ENCODE data around the gene SSBP3. TPM values are rescaled to one million over a fixed set of nuclear protein-coding genes. Genes with fewer than 3 reads are reported as not detected.
A peak's percentile ranks its signal among the peaks of the same experiment; 100 is the strongest.

Gene SSBP3
- total and polyA plus RNA-seq, 9 of the 15 experiments (the other 6 are each of a cell fraction or from before 2014, with no cell fraction given), result 8.7 to 108 (median 33.8) TPM

DNA sequence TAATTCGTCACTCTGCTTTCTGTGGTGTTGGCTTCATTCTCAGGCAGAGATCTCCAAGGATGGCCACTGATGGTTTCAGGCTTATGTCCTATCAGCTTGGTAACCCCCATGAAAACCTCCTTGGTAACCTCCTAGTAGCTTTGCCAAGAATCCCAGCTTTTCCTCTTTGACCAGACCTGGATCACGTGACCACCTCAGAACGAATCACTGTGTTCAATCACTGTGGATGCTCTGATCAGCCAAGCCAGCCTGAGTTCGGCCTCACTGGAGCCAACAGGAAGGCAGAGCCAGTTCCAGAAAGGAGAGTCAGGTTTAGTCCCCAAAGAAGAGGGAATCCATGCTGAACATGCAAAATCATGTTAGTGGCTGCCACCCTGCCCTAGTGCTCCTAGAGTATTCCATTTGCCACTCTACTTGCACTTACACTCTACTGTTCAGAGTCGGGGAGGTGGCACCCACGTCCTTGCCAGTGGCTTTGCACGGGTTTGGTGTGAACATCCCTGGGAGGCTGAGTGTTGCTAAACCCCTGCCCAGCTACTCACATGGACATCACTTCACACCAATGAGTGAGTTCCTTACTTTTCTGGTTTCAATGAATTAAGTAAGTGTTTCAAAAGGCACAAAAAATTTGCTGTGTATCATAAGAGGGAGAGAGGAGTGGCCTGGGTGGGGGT, 33.5 kb upstream of the SSBP3 start:
- Histone ChIP-seq H3K9me3 (replicated peaks; ENCODE audit: control insufficient read depth, insufficient read depth, low read depth, low read length) (no peaks in the 10 kb centered on the region), H3K9ac (ENCODE audit: insufficient read depth in 1 of 2, low read depth in 2 of 2, low read length in 2 of 2) (no peak overlapping the region), H3K27ac (ENCODE audit: extremely low read depth, low read depth, low read length) (no peak overlapping the region), H3K4me1 (replicated peaks in 1 of 2; ENCODE audit: control insufficient read depth in 2 of 2, insufficient read depth in 2 of 2, low read length in 2 of 2) (no peaks in the 10 kb centered on the region), H3K4me3 (no peak overlapping the region), H3K27me3 (ENCODE audit: control insufficient read depth in 2 of 2, insufficient read depth in 2 of 2, low read length in 2 of 2) (no peaks in the 10 kb centered on the region), H3K9me1 (ENCODE audit: control insufficient read depth, insufficient read depth, low read length) (no peaks in the 10 kb centered on the region), H3K4me2 (ENCODE audit: insufficient read depth, low read length) (no peak overlapping the region), H3K79me2 (ENCODE audit: control insufficient read depth, insufficient read depth, low read length) (no peaks in the 10 kb centered on the region), H3K36me3 (ENCODE audit: control insufficient read depth, insufficient read depth, low read length) (no peaks in the 10 kb centered on the region), H4K20me1 (replicated peaks; ENCODE audit: control insufficient read depth, insufficient read depth, low read length) (no peaks in the 10 kb centered on the region), H2AFZ (ENCODE audit: low read depth, low read length) (no peak overlapping the region)
- ChIA-PET CTCF (ENCODE audit: low intra/inter-chr PET ratio) (interaction anchor here (0.6 kb wide), 1 partner anchor 1207 kb away, joined by 4 read pairs; no protein-coding TSS in a partner anchor), POLR2A (interaction anchor here (1.2 kb wide), 1 partner anchor 11 kb away, joined by 4 read pairs; no protein-coding TSS in a partner anchor)
- whole genome bisulfite sequencing (ENCODE audit: insufficient coverage, low coverage, missing lambda C conversion rate), result 18% methylated on average over 7 of the region's 7 CpGs
- ATAC-seq (no peak; the same call in 2 of the 3 replicates), FAIRE-seq (no peak), DNase-seq (ENCODE audit: extremely low read depth in 1 of 4, low spot score in 3 of 4) (no peak)
- intact Hi-C loops (cut with micrococcal nuclease) (no loop called here), in situ Hi-C loops (cut with MboI) (no loop called here)
- BruUV-seq (replicated peaks), result no TSS peak
- TF ChIP-seq ZBTB17 (CRISPR knock-in tag; IDR thresholded peaks at IDR 0.05) (no peak), RAD51 (IDR thresholded peaks at IDR 0.05; ENCODE audit: borderline replicate concordance, low read depth) (peak; percentile 92), CHD2 (IDR thresholded peaks at IDR 0.05; ENCODE audit: low read depth, low read length) (no peak), ZBTB7A (IDR thresholded peaks at IDR 0.05; ENCODE audit: borderline replicate concordance, control insufficient read depth, low read depth, low read length) (no peak), GTF2F1 (IDR thresholded peaks at IDR 0.05; ENCODE audit: low read depth, low read length) (no peak), ZNF282 (CRISPR knock-in tag; IDR thresholded peaks at IDR 0.05) (no peak), MAZ (CRISPR knock-in tag; conservative IDR thresholded peaks at IDR 0.05 in 1 of 2, IDR thresholded peaks at IDR 0.05 in 1 of 2) (no peak), SMARCE1 (IDR thresholded peaks at IDR 0.05) (no peak), SNRNP70 (optimal IDR thresholded peaks at IDR 0.05; ENCODE audit: low read depth, low read length) (no peak), GTF2E2 (tag; IDR thresholded peaks at IDR 0.05) (no peak), SIX5 (IDR thresholded peaks at IDR 0.05; ENCODE audit: borderline replicate concordance in 1 of 2, insufficient read depth in 1 of 2, low read depth in 1 of 2, low read length in 2 of 2) (no peak), POLR3G (IDR thresholded peaks at IDR 0.05; ENCODE audit: extremely low read depth, insufficient read length, insufficient replicate concordance) (no peak), KAT7 (CRISPR knock-in tag; IDR thresholded peaks at IDR 0.05; ENCODE audit: borderline replicate concordance) (no peak)
- TF ChIP-seq, protein P1, sequence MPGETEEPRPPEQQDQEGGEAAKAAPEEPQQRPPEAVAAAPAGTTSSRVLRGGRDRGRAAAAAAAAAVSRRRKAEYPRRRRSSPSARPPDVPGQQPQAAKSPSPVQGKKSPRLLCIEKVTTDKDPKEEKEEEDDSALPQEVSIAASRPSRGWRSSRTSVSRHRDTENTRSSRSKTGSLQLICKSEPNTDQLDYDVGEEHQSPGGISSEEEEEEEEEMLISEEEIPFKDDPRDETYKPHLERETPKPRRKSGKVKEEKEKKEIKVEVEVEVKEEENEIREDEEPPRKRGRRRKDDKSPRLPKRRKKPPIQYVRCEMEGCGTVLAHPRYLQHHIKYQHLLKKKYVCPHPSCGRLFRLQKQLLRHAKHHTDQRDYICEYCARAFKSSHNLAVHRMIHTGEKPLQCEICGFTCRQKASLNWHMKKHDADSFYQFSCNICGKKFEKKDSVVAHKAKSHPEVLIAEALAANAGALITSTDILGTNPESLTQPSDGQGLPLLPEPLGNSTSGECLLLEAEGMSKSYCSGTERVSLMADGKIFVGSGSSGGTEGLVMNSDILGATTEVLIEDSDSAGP (CRISPR knock-in tag; IDR thresholded peaks at IDR 0.05), result no peak
- TF ChIP-seq, protein P2, sequence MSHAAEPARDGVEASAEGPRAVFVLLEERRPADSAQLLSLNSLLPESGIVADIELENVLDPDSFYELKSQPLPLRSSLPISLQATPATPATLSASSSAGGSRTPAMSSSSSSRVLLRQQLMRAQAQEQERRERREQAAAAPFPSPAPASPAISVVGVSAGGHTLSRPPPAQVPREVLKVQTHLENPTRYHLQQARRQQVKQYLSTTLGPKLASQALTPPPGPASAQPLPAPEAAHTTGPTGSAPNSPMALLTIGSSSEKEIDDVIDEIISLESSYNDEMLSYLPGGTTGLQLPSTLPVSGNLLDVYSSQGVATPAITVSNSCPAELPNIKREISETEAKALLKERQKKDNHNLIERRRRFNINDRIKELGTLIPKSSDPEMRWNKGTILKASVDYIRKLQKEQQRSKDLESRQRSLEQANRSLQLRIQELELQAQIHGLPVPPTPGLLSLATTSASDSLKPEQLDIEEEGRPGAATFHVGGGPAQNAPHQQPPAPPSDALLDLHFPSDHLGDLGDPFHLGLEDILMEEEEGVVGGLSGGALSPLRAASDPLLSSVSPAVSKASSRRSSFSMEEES (CRISPR knock-in tag; IDR thresholded peaks at IDR 0.05), result peak; percentile 95
- TF ChIP-seq, protein P3, sequence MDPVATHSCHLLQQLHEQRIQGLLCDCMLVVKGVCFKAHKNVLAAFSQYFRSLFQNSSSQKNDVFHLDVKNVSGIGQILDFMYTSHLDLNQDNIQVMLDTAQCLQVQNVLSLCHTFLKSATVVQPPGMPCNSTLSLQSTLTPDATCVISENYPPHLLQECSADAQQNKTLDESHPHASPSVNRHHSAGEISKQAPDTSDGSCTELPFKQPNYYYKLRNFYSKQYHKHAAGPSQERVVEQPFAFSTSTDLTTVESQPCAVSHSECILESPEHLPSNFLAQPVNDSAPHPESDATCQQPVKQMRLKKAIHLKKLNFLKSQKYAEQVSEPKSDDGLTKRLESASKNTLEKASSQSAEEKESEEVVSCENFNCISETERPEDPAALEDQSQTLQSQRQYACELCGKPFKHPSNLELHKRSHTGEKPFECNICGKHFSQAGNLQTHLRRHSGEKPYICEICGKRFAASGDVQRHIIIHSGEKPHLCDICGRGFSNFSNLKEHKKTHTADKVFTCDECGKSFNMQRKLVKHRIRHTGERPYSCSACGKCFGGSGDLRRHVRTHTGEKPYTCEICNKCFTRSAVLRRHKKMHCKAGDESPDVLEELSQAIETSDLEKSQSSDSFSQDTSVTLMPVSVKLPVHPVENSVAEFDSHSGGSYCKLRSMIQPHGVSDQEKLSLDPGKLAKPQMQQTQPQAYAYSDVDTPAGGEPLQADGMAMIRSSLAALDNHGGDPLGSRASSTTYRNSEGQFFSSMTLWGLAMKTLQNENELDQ (CRISPR knock-in tag; IDR thresholded peaks at IDR 0.05; ENCODE audit: borderline replicate concordance), result no peak
